Mesodermal cell (in vitro differentiated cells): Measurements from ENCODE around the gene GTF2H2. TPM values are rescaled to one million over a fixed set of nuclear protein-coding genes. Genes with fewer than 3 reads are reported as not detected.
"Not testable (repeated sequence)": the region's sequence is repeated elsewhere in the genome, so short reads cannot be mapped to it uniquely, and the experiment has no call there.

Experiments
- H3K27ac ChIP-seq: 2 replicates; pipeline ENCODE4 v1.7.0; 2013; ENCODE audit warnings: mild to moderate bottlenecking, low read depth, low read length, moderate library complexity; ENCODE audit not compliant: severe bottlenecking
- H3K36me3 ChIP-seq: 2 replicates; pipeline ENCODE4 v1.7.1; 2013; ENCODE audit warnings: mild to moderate bottlenecking, low read length, moderate library complexity; ENCODE audit not compliant: control insufficient read depth, insufficient read depth
- H3K4me1 ChIP-seq: one replicate; pipeline ENCODE4 v1.7.1; 2013; ENCODE audit warnings: mild to moderate bottlenecking, low read length; ENCODE audit not compliant: insufficient read depth, control insufficient read depth, poor library complexity, severe bottlenecking
- H3K4me3 ChIP-seq: 2 replicates; pipeline ENCODE4 v1.7.0; 2013; ENCODE audit warnings: low read length, control low read depth, mild to moderate bottlenecking; ENCODE audit not compliant: insufficient read depth, poor library complexity, severe bottlenecking; ENCODE audit errors: extremely low read depth
- H3K9me3 ChIP-seq: 2 replicates; pipeline ENCODE4 v1.7.1; 2013; ENCODE audit warnings: mild to moderate bottlenecking, low read length, moderate library complexity; ENCODE audit not compliant: control insufficient read depth
- WGBS, 2 experiments: methylation state at CpG; one replicate each; pipeline ENCODE4 v1.1.5; 2013; ENCODE audit warnings: missing lambda C conversion rate in 2 of 2; ENCODE audit not compliant: insufficient coverage in 2 of 2; 5-methylcytosine and 5-hydroxymethylcytosine counted together
- polyA plus RNA-seq, 2 experiments: library from polyadenylated mRNA; stranded (reverse); fragments of 50-300 nt; gene quantifications; one replicate each; pipeline ENCODE4 v1.2.3, GENCODE V29; 2013

The GTF2H2 gene
- polyA plus RNA-seq (2013, experiment 1 of 2), result 16.9 TPM
- 17.7 TPM for polyA plus RNA-seq (2013, experiment 2 of 2)

- not testable (repeated sequence) for H3K27ac ChIP-seq, H3K4me3 ChIP-seq, H3K9me3 ChIP-seq, H3K36me3 ChIP-seq, H3K4me1 ChIP-seq
- no CpG with 5 or more reads among the region's 46 CpGs for WGBS, 2 experiments
Observed at GRCh38 chr5:71067262-71067928, at the start of gene GTF2H2. Gene GTF2H2 (minus strand): TSS chr5:71067676. CDS start chr5:71062763, 4,913 bp downstream.

GRCh38 chr5:71109730-71110275, 42.3 kb upstream of the GTF2H2 start:
- H3K36me3 ChIP-seq, H3K4me3 ChIP-seq, H3K4me1 ChIP-seq, H3K9me3 ChIP-seq, H3K27ac ChIP-seq: not testable (repeated sequence)
- WGBS, 2 experiments, result no CpG with 5 or more reads among the region's 12 CpGs

GRCh38 chr5:71099996-71100395, 32.5 kb upstream of the GTF2H2 start:
- not testable (repeated sequence) for H3K4me1 ChIP-seq, H3K4me3 ChIP-seq, H3K27ac ChIP-seq, H3K36me3 ChIP-seq, H3K9me3 ChIP-seq
- WGBS, 2 experiments, result no CpG with 5 or more reads among the region's 7 CpGs

GRCh38 chr5:71097930-71098203, 30.4 kb upstream of the GTF2H2 start:
- no CpG with 5 or more reads among the region's 1 CpG for WGBS, 2 experiments
- H3K27ac ChIP-seq, H3K4me1 ChIP-seq, H3K36me3 ChIP-seq, H3K9me3 ChIP-seq, H3K4me3 ChIP-seq: not testable (repeated sequence)

GRCh38 chr5:71097173-71097929, 29.9 kb upstream of the GTF2H2 start:
- H3K9me3 ChIP-seq, H3K36me3 ChIP-seq, H3K4me3 ChIP-seq, H3K4me1 ChIP-seq, H3K27ac ChIP-seq: not testable (repeated sequence)
- WGBS, 2 experiments, result 79% methylated on average over 2 of the region's 3 CpGs; no CpG with 5 or more reads in 1 of the 2 experiments

- not testable (repeated sequence) for H3K36me3 ChIP-seq, H3K4me3 ChIP-seq, H3K9me3 ChIP-seq, H3K27ac ChIP-seq, H3K4me1 ChIP-seq
- WGBS, 2 experiments, result no CpG with 5 or more reads among the region's 2 CpGs
Observed at GRCh38 chr5:71089773-71090172, 22.3 kb upstream of the GTF2H2 start.

GRCh38 chr5:71088754-71089153, 21.3 kb upstream of the GTF2H2 start:
- H3K4me3 ChIP-seq, H3K4me1 ChIP-seq, H3K9me3 ChIP-seq, H3K27ac ChIP-seq, H3K36me3 ChIP-seq: not testable (repeated sequence)
- no CpG with 5 or more reads among the region's 2 CpGs for WGBS, 2 experiments

- not testable (repeated sequence) for H3K36me3 ChIP-seq, H3K4me3 ChIP-seq, H3K4me1 ChIP-seq, H3K27ac ChIP-seq, H3K9me3 ChIP-seq
- no CpG with 5 or more reads among the region's 1 CpG for WGBS, 2 experiments
Observed at GRCh38 chr5:71086145-71086544, 18.7 kb upstream of the GTF2H2 start.

- not testable (repeated sequence) for H3K4me3 ChIP-seq, H3K36me3 ChIP-seq, H3K27ac ChIP-seq, H3K4me1 ChIP-seq, H3K9me3 ChIP-seq
- WGBS, 2 experiments, result no CpG with 5 or more reads among the region's 3 CpGs
Observed at GRCh38 chr5:71084280-71085063, 17.0 kb upstream of the GTF2H2 start.

GRCh38 chr5:71082898-71083297, 15.4 kb upstream of the GTF2H2 start:
- H3K4me3 ChIP-seq, H3K4me1 ChIP-seq, H3K27ac ChIP-seq, H3K9me3 ChIP-seq, H3K36me3 ChIP-seq: not testable (repeated sequence)
- no CpG with 5 or more reads among the region's 7 CpGs for WGBS, 2 experiments
